BJ (cell line): ENCODE data around the gene CDKN2D. TPM values are rescaled to one million over a fixed set of nuclear protein-coding genes. Genes with fewer than 3 reads are reported as not detected.

Source experiments
- CTCF ChIA-PET: fragments of 350-600 bp; formaldehyde crosslinking; extraction: SDS; loops from one replicate; lab custom pipeline; 2021; ENCODE audit warnings: antibody characterized with exemption, inconsistent platforms; lab: Yijun Ruan, JAX
- POLR2A ChIA-PET: fragments of 300-600 bp; sonication (Branson Sonifier 250); formaldehyde crosslinking; extraction: SDS; loops from one replicate; lab custom pipeline; 2021; ENCODE audit warnings: antibody characterized with exemption; lab: Charles Lee
- DNase-seq: peaks from one replicate; pipeline ENCODE4 v3.0.0-alpha.2; 2011; ENCODE audit warnings: low read depth
- H3K27me3 ChIP-seq: 2 replicates; pipeline ENCODE4 v1.6.0; 2011; ENCODE audit warnings: low read length; ENCODE audit not compliant: control insufficient read depth, insufficient read depth
- H3K36me3 ChIP-seq: 2 replicates; pipeline ENCODE4 v1.5.1; 2011; ENCODE audit warnings: low read length; ENCODE audit not compliant: control insufficient read depth, insufficient read depth
- H3K4me3 ChIP-seq: 2 replicates; pipeline ENCODE4 v1.5.1; 2011; ENCODE audit warnings: low read depth, mild to moderate bottlenecking, control low read depth, low read length
- polyA plus RNA-seq: library from polyadenylated mRNA; depleted of rRNA; stranded (reverse); fragments of >200 nt; gene quantifications from 2 replicates; pipeline ENCODE4 v1.2.3, GENCODE V29; 2011
- TF ChIP-seq, protein P1 (sequence below): IDR thresholded peaks from 2 replicates; pipeline ENCODE4 v1.5.1; 2011; ENCODE audit warnings: low read depth, mild to moderate bottlenecking, control low read depth, inconsistent platforms, low read length, moderate library complexity; ENCODE audit not compliant: insufficient read depth

CDKN2D gene
- polyA plus RNA-seq, 1 experiment = 15.5 TPM

DNA sequence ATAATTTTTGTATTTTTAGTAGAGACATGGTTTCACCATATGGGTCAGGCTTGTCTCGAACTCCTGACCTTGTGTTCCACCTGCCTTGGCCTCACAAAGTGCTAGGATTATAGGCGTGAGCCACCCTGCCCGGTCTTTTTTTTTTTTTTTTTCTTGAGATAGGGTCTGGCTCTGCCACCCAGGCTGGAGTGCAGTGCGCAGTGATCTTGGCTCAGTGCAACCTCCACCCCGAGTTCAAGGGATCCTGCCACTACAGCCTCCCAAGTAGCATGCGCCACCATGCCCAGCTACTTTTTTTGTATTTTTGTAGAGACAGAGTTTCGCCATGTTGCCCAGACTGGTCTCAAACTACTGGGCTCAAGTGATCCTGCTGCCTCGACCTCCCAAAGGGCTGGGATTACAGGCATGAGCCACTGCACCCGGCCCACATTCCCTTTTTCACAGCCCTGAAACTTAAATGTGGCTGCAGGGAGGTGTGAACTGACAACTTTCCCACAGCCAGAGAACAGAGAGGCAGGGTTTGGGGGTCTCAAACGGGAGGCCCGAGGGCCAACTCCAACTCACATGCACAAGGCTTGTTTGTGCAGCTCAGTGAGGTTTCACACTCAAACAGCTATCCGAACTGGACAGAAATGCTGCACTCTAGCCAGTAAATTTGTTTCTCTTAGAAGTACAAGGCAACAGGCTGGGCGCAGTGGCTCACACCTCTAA is 47.2 kb downstream of the CDKN2D start:
- POLR2A ChIA-PET = no interaction called here
- Histone ChIP-seq H3K27me3 (peaks cover 11% of the 10 kb centered on the region), H3K4me3 (no peak overlapping the region), H3K36me3 (no peaks in the 10 kb centered on the region)
- TF ChIP-seq, protein P1, sequence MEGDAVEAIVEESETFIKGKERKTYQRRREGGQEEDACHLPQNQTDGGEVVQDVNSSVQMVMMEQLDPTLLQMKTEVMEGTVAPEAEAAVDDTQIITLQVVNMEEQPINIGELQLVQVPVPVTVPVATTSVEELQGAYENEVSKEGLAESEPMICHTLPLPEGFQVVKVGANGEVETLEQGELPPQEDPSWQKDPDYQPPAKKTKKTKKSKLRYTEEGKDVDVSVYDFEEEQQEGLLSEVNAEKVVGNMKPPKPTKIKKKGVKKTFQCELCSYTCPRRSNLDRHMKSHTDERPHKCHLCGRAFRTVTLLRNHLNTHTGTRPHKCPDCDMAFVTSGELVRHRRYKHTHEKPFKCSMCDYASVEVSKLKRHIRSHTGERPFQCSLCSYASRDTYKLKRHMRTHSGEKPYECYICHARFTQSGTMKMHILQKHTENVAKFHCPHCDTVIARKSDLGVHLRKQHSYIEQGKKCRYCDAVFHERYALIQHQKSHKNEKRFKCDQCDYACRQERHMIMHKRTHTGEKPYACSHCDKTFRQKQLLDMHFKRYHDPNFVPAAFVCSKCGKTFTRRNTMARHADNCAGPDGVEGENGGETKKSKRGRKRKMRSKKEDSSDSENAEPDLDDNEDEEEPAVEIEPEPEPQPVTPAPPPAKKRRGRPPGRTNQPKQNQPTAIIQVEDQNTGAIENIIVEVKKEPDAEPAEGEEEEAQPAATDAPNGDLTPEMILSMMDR = no peak
- no peak for DNase-seq
- CTCF ChIA-PET = interaction anchor here (0.9 to 2.2 kb wide), 2 partner anchors 21 to 42 kb away, joined by 3 to 11 read pairs; no protein-coding TSS in a partner anchor

DNA sequence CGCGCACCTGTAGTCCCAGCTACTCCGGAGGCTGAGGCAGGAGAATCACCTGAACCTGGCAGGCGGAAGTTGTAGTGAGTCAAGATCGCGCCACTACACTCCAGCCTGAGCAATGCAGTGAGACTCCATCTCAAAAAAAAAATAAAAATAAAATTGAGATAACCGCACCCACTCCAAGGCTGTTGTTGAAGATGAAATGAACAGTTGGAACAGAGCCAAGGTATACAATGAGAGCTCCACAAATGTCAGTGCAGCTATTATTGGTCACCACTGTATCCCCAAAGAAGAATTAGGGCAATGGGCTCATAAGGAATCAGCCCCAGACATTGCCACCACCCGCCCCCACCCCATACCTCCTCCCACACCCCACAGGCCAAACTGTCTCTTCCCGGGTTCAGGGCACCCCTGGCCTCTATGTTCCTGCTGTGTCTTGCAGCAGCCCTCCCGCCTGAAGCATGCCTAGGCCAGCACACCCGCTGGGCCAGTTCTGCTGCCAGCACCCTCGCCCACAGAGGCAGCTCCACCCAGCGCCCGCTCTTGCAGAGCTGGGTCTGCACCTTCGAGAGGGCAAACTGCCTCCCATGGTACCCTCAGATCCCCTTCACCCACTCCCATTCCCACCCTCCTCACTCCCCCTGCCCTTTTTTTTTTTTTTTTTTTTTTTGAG is 48.0 kb downstream of the CDKN2D start:
- DNase-seq = no peak
- Histone ChIP-seq H3K27me3 (peaks cover 15% of the 10 kb centered on the region), H3K4me3 (no peak overlapping the region), H3K36me3 (no peaks in the 10 kb centered on the region)
- CTCF ChIA-PET = interaction anchor here (2.2 kb wide), 1 partner anchor 21 kb away, joined by 11 read pairs; no protein-coding TSS in a partner anchor
- POLR2A ChIA-PET = no interaction called here
- TF ChIP-seq, protein P1 = no peak

DNA sequence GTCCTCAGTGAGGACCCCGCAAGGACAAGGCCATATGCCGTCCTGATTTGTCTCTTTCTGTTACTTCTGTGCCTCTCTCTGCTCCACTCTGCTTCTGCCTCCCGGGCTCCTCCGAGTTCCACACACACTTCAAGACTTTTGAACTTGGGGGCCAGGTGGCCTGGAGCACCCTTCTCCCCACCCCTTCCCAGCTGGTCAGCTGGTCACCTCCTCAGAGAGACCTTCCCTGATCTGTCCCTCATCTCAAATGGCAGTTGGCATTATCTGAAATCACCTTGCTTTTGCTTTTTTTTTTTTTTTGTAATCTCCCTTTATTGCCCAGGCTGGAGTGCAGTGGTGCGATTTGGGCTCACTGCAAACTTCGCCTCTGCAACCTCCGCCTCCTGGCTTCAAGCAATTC is 49.4 kb downstream of the CDKN2D start:
- TF ChIP-seq, protein P1 = no peak
- CTCF ChIA-PET = no interaction called here
- Histone ChIP-seq H3K4me3 (no peak overlapping the region), H3K27me3 (peaks cover 21% of the 10 kb centered on the region), H3K36me3 (no peaks in the 10 kb centered on the region)
- DNase-seq = no peak
- POLR2A ChIA-PET = no interaction called here

DNA sequence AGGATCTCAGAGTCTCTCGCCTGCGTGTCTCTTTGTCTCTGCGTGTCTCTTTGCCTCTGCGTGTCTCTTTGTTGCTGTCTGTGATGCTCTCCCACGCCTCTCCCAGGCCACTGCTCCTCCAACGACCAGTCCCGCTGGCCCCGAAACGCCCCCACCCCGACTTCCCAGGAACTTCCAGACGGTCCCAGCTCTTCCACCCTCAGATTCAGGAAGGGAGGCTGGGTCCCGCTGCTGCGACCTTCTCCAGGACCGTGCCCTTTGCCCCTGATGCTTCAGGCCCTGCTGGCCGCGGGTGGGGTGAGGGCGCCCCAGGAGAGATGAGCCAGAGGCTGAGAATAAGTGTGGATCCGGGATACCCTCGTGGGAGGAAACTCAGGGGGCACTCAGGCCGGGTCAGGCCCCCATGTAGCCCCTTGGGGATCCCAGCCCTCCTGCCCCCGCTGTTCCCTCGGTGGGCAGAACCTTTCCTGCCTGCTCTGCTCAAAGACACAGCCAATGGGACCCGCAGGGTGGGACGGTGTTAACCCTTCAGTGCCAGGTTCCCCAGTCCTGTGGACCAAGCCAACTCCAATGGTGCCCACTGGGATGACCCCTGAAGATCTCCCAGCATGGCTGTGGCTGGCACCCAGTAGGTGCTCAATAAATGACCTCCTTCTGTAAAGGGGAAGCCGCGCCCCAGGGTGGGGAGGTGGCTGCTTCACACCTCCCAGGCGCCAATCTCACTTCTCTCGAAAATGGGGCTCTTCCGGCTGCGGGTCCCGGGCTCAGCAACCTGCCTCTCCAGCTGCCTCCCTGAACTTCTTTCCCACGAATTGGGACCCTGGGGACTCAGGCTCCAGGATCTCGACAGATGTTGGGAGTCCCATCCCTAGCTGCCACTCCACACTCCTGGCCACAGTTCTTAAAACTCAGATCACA is 50.1 kb downstream of the CDKN2D start:
- Histone ChIP-seq H3K4me3 (no peak overlapping the region), H3K27me3 (peaks cover 22% of the 10 kb centered on the region), H3K36me3 (no peaks in the 10 kb centered on the region)
- POLR2A ChIA-PET = no interaction called here
- DNase-seq = no peak
- TF ChIP-seq, protein P1 = no peak
- CTCF ChIA-PET = interaction anchor here (0.6 to 1.4 kb wide), 2 partner anchors 12 to 47 kb away, joined by 3 to 5 read pairs; partner anchors contain the start of gene KRI1
